NCI-H526 (cell line): ENCODE measurements around the gene DNMT3A.
A peak's percentile ranks its signal among the peaks of the same experiment; 100 is the strongest.

ENCODE experiments used
- DNase-seq, 2 experiments: peaks; one replicate each; lab custom pipeline; 2025; lab: John Stamatoyannopoulos, UW

The DNMT3A gene

DNA sequence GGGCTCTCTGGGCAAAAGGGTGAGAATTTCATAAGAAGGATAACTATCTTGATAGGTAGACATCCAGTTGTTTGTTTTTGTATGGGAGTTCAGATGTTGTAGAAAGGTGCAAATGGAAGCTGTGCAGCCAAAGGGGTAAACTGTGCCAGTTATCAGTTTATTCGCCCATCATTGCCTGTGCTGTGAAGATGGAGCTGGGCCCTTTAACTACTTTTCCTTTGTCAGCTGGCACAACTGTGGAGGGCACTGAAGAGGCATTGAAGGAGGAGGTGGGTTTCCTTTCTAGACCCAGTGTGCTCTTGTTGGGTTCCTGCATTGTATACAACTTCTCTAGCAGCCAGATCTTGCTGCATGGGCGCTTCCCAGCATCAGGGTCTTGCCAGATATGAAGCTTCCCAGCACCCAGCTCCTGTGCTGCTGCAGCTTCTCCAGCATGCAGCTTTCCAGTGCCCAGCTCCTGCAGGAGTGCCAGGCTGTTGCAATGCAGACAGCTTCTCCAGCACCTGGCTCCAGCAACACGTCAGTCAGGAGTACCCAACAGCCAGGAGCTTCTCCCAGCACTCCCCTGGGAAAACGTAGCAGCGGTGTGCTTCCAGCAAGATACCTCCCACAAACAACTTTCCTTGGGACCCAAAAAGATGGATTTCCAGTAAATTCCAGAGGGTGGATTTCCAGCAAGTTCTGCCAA, 15.3 kb downstream of the DNMT3A start:
- no peak for DNase-seq

DNA sequence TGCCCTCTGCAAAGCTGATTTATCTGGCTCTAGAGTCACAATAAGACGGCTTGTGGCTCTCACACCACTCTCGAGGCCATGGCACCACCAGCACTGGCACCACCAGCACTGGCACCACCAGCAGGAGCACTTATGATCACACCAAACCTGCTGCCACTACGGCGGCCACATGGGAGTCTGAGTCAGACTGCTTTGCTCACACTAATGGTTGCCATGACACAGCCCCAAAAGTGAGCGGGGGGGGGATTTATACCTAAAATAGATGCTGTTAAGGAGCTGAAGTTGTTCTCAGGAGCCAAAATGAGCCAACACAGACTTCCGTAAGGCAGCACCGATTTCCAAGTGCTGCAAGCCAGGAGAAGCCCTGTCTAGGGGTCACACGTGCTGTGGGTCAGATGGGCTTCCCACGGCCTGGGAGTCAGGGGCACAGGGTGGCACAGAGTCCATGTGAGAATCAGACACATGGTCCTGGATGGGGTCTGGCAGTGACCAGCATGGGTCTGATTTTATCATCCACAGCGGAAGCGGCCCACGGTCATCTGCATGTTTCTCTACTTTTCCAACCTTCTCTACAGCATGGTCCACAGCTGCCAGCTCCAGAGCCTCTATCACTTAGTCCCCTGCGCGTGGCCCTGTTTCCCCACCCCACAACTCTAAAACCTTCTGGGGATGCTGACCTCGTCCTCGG, 16.7 kb downstream of the DNMT3A start:
- DNase-seq, result no peak

DNA sequence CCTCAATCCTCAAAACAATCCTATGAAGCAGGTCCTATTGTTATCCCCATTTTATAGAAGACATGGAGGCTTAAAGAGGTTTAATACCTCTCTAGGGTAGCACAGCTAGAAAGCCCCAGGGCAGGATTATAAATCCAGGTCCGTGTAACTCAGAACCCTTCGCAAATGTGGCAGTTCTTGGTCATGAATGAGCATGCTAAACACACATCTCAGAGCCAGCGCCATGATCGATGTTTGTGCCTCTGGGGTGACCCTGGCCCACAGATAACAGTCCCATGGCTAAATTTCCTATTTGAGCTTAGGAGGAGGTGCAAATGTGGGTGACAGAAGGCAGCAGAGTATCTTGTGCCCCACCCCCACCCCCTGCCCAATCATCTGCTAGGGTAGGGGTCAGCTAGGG, 17.5 kb downstream of the DNMT3A start:
- DNase-seq, result no peak

DNA sequence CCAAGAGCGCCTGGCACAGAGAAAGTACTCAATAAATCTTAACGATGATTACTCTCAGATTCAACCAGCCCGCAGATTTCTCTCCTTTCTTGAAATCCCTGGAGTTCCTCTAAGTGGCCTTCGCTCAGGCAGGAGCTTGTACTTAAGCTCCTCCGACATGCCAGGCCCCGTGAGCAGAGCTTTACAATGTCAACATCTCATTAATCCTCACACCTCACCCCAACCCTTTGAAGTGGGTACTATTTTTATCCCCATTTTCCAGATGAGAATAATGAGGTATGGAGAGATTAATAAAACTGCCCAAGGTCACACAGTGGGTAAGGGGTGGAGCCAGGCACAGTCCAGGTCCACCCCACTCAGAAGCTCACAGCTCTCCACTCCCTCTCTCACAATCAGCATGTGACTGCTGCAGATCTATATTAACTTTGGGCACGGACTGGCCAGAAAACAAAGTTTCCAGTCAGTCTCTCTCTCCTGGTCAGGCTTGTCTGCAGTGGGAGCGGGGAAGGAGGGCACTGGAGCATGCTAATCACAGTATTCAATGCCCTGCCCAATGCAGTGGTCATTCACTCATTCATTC, 18.0 kb downstream of the DNMT3A start:
- no peak for DNase-seq

DNA sequence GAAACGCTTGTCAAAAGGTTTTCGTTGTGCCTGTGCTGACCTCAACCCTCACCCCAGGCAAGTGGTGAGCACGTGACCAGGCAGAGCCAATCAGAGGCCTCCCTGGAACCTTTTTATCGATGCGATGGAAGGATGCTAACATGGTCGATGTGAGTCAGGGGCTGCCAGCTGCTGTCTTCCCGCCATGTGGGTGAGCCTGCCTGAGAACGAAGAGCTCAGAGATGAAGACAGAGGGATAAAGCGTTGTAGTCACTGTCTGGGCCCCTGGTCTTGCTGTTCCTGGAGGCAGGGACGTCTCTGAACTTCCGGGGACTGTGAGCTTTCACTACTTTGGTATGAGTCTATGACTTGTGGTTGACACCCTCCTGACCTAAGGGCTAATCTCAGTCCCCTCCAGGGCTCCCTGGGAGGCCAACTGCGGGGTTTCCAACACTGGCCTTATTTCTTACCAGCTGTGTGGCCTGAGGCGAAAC, 18.6 kb downstream of the DNMT3A start:
- no peak for DNase-seq

DNA sequence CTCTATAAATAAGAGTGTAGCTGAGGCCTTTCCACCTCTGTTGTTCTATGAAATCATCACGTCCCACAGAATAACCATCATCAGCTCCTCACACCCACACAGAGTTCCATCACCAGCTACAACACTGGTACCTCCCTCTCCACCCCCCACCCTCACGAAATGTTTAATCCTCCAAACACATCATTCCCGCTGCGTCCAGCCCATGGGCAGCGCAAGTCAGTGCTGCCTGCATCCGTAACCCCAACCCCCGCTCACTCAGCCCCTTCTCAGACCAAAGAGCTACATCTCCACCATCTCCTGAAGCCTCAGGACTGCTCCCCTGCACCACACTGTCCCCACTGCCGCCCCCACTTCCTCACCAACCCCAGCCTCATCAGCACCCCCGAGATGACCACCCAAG, 19.4 kb downstream of the DNMT3A start:
- no peak for DNase-seq

DNA sequence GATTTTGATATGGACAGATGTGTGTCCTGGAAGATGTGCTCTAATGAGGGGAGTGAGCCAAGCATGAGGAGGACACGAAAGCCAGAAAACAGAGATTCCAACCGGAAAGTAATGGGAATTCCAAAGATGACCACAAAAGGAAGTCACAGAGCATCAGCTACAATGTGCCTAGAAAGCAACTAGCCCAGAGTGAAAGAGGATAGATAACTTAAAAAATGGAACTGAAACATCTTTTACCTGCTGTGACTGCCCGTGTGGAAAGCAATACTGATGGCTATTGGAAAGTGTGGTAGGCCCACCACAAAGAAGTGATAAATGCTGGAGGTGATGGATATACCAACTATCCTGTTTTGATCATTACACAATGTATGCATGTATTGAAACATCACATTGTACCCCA, 21.6 kb downstream of the DNMT3A start:
- no peak for DNase-seq

DNA sequence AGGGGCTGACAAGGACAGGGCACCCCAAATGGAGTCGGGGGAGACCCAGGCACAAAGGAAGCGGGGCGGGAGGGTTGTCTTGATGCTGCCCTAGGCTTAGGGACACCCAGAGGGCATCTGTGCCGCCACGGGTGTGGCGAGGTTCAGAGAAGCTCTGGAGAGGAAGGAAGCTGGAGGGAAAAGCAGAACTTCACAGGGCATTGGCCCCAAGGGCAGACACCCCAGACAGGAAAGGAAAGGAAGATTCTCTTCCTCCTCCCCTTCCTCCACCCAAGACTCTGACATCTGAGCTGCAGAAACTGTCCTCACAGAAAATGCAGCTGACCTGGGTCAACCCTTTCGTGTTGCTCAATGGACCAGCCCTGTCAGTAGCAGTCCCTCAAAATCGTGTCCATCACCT, 25.6 kb downstream of the DNMT3A start:
- DNase-seq, result no peak

DNA sequence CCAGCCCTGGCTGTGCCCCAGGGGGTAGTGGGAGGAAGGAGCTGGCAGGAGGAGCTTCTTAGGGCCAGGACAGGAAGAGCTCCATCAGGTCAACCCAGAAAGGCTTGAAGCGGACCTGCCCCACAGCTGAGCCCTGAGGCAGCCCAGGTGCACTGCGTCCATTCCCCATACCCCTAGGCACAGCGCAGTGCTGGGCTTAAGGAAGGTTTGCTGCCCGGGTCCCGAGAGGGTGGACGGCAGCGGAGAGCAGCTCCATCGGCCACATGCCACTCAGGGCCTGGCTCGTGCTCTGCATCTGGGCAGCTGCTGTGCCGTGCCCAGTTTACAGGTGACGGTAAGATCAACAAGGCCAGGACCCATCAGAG, 26.4 kb downstream of the DNMT3A start:
- DNase-seq, result no peak

DNA sequence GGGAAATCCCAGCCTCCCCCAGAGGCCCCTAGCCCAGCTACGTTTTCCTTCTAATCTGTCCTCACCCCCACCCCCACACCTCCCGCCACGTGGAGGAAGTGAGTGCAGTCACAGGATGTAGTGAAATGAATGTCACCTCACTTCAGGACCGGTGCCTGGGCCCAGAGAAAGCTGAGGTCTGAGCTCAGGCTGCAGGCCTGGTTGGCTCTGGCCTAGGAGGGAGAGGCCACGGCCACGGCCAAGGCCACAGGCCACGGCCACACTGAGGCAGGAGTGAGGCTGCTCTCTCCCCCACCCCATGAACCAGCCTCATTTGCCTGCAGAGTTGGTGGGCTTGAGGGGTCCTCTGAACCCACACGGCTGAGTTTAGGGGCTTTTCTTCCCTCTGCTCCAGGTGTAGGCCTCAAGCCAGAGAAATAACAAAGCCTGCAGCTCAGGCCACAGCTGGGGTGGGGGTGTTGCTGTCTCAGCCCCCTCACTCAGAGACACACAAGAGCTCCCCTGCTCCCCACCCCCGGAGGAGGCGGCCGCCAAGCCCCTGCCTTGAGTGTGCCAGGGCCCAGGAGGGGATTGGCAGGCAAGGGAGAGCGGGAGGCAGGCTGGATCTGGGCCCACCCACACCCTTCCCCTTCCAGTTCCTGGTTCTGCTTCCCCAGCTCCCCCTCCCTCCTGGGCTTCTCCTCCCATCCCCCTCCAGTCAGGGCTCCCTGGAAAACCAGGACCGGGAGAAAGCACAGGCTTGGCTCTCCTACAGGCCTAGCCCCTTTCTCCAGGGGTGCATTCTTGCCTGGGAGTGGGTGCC, 27.0 kb downstream of the DNMT3A start:
- peak; percentile 26 to 53 for DNase-seq

DNA sequence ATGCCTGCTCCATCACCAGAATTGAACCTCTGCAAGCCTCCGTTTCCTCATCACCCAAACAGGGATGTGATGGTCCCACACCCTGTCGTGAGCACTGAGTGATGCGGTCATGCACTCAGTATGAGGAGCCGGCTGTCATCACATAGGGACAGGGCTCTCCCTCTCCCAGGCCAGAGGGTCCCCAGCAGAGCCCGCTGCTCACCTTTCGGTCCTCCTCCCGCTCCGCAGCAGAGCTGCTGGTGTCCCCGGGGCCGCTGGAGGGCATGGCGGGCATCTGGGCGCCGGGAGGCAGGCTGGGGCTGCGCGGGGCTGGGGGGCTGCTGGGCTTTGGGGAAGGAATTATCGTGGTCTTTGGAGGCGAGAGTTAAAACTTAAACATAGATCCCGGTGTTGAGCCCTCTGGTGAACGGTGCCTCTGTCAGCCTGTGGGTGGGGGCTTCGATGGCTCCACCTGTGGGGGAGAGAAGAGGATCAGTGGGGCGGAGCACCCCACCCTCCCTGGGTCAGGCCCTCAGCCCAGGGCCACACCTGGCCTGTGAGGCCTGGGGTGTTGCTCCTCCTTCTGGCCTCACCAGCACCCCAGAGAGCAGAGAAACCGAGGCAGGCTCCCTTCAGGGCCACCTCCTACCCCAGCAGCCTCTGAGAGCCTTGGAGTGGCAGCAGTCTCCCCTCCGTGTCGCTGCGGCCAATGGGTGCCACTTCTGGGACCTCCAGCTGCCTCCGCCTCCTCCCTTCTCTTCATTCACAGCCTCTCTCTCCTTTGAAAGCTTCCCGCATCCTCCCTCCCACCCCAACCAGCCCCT, 27.8 kb downstream of the DNMT3A start:
- DNase-seq, result no peak

DNA sequence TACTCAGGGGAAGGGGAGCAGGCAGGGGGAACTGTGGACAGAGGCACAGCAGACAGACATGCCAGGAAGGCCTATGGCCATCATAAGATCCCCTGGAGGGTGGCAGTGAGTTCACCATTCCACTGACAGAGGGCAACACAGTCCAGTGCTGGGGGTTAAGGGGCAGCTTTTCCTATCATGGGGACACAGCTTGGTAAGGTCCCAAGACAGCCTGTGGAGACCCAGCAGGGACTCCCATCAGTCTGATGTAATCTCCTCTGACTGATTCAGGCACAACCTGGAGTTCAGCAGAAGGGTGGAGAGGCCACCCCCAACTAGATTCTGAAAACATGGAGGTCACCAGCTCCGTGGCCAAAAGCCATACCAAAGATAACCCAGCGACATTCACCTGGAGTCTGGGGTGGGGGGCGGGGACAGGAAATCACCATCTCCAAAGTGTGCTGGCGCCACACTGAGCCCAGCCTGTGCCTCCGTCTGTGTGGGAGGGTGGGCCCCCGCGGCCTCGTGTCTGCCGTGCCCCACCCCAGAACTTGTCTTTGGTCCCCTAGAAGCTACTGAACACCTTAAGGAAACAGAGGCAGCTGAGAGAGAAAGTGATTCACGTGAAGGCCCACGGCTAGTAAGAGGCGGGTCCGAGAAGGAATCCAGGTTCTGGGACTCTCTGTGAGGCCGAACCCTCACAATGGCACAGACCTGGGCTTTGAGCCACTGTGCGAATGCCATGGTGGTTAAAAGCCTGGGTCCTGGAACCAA, 28.6 kb downstream of the DNMT3A start:
- DNase-seq, result no peak

DNA sequence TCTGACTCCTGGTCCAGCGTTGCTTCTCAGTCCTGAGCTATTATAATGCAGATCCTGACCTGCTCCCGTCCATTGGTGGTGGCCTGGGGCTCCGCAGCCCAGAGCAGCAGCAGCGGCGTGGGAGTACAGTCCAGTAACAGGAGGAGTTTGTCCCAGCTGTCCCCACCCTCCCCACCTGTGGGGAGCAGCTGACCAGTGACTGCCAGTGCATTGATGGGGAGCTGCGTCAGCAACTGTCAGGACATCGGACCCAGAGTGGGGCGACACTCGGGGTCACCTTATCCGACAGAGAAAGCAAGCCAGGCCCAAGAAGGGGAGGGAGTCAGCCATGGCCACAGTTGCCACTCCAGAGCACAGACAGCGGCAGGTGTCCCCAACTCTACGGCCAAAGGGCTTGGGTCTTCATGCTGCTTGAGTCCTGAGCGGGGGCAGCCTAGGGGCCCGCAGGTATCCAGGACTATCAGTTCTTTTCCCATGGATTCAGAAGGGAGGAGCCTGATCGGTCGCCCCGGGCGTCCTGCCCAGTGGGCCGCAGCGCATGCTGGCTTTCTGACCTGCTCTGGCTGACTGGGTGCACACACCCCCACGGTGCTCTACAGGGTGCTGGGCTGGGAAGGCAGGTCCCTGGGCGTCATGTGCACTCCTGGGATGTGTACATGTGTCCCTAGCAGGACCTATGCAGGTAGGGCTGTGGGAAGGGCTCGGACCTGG, 29.7 kb downstream of the DNMT3A start:
- no peak for DNase-seq

DNA sequence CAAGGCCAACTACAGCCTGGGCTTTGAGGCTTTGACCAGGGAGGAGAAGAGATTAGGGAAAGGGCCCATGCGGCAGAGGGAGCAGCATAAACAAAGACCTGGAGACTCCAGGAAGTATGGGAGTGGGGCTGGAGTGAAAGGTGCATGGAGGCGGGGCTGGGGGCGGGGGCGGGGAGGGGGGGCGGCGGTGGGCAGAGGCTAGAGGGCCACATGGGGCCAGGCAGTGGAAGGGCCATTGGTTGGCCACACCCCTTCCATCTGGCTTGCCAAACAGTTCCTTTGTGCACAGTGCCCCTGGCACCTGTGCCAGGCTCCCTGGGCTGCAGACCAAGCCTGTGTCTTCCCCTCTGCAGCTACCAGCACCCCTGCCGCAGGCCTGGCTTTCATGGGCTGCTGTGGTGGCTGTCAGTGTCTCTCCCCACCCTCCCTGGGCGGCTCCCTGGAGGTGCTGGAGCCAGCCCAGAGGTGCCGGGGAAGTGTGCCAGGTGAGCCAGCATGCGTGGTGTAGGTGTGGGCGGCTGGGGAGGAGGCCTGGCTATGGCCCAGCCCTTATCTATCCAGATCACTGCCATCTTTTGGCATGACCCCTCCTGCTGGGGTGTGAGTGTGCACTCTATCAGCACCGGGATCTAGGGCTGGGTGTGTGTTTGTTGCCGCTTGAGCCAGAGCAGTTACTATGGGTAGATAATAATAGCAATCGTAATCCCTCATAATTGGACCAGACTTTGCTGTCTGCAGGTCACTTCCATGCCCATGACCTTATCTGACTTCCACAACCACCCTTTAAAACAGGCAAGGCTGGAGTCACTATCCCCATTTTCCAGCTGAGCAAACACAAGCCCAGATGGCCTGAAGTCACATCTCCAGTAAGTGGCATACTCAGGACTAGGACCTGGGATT, 30.5 kb downstream of the DNMT3A start:
- DNase-seq, result peak; percentile 52 to 63

DNA sequence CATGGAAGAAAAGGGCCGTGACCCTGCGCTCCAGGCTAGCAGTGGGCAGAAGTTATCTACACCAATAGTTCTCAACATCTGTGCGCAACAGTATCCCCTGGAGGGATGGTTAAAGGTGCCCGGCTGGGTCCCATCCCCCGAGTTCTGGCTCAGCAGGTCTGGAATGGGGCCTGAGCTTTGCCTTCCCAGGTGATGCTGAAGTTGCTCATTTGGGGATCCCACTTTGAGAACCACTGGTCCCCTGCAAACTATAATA, 31.1 kb downstream of the DNMT3A start:
- peak; percentile 52 to 61 for DNase-seq

DNA sequence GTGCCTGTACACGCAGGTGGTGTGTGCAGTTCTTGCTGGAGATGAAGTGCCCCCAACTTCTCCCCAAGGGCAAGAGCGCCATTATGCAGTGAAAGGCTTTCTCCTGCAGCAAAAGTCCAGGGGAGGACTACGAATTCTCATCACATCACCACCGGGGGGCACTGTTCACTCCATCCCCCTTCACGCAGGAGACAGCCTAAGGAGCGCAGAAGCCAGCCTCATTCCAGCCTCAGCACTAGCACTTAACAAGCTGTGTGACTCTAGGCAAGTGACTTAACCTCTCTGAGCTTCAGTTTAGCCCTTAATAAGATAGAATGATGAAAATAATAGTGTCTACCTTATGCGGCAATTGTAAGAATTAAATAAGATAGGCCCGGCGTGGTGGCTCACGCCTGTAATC, 32.3 kb downstream of the DNMT3A start:
- peak; percentile 46 to 72 for DNase-seq

DNA sequence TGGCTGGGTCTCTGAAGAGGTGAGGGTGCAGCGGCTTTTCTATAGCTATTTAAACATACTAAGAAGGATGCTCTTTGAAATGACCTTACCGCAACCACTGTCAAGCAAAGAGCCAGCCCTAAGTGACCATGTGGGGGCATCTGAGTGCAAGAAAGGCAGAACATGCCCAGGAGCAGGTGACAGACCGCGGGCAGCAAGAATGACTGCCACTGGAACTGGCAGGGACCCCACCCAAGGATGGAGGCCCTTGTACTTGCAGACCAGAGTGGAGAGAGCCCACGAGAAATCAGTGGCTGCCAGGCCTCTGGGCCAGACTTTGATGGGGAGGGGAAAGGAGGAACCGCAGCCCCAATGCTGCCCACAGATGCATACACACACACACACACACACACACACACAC, 33.1 kb downstream of the DNMT3A start:
- DNase-seq, result no peak

DNA sequence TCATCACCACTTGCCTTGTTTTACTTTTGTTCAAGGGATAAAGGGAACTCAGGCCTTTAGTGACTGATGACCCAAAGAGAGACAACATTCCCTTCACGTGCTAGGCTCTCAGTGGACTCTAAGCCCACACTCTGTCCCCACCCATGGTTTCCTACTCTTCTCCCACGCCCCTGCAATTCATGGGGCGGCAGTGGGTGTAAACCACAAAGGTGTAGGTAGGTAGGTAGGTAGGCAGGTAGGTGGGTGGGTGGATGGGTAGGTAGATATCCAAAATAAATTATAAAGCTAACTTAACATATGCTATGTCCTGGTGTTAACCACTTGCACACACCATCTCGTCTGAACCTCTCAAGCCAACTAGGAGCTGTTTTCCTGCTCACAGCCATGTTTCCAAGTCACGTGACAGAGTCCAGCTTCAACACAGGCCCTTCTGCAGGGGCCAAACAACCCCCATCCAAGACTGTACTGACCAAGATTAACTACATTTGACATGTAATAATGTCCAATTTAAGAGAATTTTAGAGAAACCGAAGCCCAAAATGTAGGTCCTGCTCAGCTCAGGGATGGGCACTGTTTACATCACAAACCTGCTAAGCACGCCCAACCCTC, 33.7 kb downstream of the DNMT3A start:
- DNase-seq, result no peak

DNA sequence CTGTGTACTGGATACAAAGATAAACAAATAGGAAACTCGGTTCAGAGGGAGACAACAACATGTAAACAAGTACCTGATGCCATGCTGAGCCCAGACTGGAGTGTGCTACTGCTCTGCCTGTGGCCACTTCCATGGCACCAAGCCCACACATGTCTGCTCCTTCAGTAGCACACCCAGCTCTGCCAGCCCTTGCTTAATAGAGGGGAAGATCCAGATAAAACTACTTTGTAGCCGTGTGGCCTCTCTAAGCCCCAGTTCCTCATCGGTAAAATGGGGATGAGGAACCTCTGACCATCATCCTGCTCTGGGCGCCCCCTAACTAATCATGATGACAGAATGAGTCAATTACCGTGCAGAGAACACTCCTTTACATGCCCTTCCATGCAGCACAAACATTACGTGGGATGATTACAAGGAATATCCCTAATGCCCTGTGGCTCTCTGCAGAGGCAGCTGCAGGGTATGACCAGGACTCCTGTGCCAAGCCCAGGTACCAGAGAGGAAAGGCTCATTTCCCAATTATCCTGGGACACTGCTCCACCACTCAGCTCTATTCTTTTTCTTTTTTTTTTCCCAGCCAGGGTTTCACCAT, 34.9 kb downstream of the DNMT3A start:
- DNase-seq, result no peak
